NCI-H524 treated with DMSO at 0.1 percent for 48 hours (cell line): ENCODE results near the gene HGD.
"Not testable (repeated sequence)": the region's sequence is repeated elsewhere in the genome, so short reads cannot be mapped to it uniquely, and the experiment has no call there.

ENCODE experiments used
- DNase-seq: peaks from one replicate; lab custom pipeline; 2025; lab: John Stamatoyannopoulos, UW

The HGD gene

GRCh38 chr3:120680193-120680894 is 1.7 kb downstream of the HGD start:
- no peak for DNase-seq

DNA sequence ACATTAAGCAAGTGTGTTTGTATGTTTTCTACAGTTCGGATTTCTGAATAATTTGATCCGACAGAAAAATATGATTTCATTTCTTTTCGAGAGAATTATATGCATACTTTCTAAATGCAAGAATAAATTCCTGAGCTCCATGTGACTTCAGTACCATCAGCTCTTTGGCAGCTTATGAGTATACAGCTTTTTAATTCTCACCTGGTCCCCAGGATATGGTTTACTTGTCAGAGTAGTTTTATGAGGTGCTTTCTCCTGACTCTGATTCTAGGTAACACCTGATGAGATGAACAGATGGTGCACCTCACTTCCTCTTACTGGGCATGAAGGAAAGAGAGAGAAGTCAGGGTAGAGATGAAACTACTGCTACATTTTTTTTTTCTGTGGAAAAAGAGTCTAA is 3.1 kb downstream of the HGD start:
- no peak for DNase-seq

DNA sequence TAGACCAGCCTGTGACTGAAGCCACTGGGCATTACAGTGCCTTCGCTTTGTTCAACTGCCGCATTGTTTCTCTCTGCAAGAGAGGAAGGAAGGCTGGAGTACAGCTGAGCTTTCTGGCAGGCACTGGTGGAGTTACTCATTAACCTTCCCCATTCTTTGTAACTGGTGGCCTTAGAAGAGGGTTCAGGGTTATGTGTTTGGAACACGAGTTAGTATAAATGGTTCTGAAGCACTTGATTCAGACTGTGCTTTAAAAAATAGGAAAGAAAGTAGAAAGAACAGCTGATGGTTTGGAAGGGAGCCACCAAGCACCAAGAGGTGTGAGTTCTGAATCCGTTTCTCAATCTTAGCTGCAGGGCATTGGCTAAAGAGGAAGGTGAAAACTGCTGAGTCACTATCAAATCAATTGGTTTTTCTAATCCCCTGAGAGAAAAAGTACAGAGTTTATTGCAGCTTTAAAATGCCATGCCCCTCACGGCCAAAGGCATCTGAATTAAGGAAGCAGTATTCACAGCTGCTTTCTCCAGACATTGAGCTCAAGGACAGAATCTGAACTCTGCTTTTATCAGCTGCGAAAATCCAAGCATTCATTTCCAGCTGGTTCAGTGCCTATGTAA is 3.6 kb downstream of the HGD start:
- DNase-seq, result no peak

- not testable (repeated sequence) for DNase-seq
Measured at GRCh38 chr3:120677193-120677592, 4.8 kb downstream of the HGD start.

GRCh38 chr3:120673116-120673515 is 8.9 kb downstream of the HGD start:
- DNase-seq, result peak; percentile 70

DNA sequence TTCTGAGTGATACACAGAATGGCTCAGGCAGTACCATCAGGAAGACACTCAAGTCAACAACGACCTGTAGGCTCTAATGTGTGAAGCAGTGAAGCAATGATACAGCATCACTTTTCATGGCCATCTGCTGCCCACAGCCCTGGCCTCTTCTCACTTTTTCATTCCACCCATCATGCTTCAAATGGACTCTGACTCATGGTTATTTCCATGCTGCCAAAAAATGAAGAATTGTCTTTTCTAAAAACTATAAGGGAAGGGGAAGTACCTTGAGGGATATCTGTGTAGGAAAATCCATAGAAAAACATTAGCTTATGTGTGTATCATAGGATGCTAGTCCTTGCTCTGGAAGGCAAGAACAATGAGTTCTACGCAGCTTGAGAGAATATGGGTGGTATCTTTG is 11.5 kb downstream of the HGD start:
- DNase-seq, result no peak

GRCh38 chr3:120664926-120665325 is 17.1 kb downstream of the HGD start:
- no peak for DNase-seq

DNA sequence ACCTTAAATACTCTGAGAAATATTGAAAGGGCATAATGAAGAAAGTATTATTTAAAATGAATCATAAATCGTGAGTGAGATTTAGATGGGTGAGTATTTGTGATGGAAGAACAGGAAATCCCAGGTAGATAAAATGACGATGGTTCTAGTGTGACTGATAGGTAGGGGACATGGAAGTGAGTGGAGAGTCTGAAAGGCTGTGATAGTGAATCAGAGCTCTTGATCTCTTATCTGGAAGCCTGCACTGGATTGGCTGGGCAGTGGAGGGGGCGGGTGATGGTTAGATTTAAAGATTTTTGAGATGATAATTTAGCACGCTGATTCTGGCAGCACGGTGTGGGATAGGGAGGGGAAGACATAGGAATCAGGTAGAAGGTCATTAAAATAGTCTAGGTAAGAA is 20.1 kb downstream of the HGD start:
- no peak for DNase-seq

DNA sequence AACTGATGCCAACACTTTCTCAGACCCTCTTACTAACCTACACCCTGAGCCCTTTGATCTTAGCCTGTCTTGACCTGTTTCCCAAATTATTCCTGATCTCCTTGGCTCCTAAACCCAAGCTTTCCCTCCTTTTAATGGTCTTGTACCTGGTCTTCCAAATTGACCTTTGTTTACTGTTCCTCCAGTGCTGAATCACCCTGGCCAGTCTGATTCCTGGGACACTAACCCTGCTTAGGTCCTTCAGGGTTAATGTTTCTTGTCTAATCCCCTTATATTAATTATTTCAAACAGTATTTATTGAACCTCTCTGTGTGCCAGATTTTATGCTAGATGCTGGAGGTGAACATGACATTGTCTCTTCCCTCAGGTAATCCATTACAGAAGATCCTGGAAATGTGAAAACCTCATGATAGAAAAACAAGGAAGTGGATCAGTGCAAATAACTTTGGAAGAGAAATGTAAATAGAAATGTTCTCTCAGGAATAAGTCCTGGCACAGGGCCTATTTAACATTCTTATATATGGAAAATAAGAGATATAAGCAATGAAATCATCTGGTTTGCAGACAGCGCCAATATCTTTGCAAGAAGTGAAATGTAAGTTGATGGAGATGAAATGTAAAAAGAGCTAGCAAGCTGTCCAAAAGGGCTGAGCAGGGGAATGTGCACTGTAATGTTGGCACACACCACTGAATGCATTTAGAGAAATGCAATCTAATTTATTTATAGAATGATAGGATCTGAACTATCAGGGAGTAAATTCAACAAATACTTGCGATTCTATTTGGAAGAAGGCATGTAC is 20.7 kb downstream of the HGD start:
- DNase-seq, result no peak

DNA sequence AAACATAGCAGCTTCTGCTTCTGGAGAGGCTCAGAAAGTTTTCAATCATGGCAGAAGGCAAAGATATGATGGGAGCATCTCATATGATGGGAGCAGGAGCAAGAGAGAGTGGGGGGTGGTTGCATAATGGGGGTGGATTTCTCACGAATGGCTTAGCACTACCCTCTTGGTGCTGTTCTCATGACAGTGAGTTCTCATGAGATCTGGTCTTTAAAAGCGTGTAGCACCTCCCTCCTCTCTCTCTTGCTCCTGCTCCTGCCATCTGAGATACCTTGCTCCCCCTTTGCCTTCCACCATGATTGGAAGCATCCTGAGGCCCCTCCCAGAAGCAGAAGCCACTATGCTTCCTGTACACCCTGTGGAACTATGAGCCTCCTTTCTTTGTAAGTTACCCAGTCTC is 22.2 kb downstream of the HGD start:
- no peak for DNase-seq

- DNase-seq, result no peak
Measured at GRCh38 chr3:120659285-120659684, 22.8 kb downstream of the HGD start.

- DNase-seq, result peak; percentile 73
Measured at GRCh38 chr3:120652896-120653545, 29.0 kb downstream of the HGD start.

DNA sequence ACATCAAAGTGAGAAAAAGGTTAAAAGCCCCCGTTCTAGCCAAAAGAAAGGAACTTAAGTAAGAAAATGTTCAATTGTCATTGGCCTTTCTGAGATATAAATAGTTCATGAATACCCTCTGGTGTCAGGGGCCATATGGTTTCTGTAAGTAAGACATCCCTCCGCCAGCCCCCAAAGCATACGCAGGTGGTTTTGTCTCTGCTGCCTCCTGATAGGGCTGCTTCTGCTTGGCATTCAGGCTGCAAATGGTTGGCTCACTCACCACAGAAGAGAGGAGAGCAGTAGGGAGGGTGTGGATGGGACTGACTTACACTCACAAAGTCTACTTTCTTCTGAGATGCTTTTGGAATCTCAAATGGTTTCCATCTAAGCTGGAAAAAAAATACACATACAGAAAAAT is 29.8 kb downstream of the HGD start:
- DNase-seq, result peak; percentile 76

DNA sequence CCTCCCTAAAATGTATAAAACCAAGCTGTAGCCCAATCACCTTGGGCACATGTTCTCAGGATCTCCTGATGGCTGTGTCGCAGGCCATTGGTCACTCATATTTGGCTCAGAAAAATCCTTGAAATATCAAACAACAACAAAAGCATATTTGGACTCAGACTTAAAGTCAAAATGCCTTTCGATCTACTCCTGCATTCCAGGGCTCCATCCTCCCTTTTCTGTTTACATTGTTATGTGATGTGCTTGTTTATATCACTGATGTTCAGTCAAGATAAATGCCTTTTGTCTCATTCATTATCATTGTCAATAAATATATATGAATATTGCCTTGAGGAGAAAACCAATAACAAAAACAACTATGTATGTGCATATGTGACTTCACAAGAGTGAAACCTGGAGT is 31.7 kb downstream of the HGD start:
- DNase-seq, result no peak

DNA sequence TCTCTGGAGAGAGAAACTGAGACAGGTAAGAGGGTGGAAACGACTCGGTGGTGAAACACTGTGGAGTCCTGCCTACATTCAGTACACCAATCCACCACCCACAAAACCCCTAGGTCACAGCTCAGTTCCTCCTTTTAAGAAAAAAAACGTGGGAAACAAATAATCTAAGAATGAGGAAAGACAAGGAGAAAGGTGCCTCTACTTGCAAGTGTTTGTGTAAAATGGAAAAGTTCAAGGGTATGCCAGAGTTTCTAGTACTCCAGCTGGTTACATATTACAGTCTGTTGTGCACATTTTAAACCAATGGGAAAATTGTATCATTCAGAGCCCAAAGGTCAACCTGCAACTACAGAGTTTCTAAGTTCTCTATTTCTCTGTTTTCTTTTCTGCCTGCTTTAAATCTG is 32.2 kb downstream of the HGD start:
- DNase-seq, result no peak

DNA sequence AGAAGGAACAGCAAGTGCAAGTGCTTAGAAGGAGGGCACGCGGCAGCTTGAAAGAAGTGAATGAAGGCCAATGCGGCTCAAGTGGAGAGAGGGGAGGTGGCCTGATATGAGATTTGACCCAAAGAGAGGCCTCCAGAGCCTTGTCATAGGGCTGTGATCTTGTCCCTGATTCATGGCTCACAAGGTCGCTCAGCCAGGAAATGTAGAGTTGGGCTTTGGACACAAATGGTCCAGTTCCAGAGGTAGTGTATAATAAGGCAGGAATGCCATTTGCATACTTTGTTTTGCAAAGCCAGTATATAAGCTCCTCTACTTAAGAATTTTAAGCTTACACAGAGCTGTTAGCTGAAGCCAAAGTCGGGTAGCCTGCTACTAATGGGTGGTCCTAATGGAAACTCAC is 33.7 kb downstream of the HGD start:
- DNase-seq, result no peak

DNA sequence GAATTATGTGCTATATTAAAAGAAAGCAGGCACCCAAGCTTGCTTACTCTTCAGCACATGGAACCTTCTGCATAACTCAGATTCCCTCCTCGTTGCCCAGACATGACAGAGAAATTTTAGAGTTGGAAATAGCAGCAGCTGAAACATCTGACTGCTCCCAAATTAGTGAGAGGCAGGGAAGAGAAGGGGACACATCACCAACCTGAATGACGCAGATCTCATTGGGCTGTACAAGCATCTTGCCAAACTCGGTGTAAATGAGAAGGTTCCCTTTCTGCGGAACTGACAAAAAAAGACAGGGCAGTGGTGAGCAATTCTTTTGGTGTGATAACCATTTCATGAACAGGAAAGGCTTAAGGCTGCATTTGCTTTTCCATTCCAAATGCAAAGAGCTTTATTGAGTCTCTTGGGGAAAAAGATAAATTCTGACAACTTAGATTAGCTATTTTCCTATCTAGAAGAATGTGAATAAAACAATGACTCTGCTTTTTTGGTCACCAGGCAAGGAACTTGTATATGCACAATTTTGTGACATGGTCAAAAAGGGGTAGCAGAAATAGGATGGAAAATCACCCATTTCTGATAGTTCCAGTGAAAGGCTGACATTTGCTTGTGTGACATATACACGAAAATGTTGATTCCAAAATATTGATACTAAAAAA is 35.1 kb downstream of the HGD start:
- DNase-seq, result no peak

DNA sequence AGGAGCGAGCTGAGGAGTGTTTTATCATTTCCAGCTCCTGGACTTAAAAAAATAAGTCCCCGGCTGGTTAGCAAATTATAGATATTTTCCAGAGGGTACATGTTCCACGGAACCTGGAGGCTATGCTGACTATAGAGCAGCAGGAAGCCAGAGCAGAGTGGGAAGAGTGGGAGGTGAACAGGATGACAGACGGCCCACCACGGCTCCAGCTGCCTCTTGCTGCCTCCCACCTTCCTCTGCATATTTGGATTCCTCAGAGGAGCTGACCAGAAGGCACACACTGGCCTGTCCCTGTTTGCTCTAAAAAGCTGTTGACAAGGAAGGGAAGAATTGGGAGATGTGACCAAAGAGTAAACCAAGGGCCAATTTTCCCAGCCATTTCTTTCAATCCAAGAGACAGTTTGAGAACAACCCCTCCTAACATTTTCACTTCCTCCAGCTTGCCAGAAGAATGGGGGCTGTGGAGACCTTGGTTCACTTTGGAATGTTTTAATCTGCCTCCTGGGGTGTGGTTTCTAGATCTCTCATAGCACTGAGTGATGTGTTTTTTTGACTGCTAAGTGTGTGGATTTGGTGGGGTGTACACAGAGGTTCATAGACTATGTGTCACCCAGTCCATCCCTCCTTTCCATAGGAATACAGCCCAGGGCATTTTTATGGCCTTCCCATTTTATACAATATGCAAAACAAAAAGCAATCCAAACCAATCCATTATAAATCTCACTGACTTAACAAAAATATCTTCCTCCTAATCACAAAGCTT is 36.8 kb downstream of the HGD start:
- DNase-seq, result no peak

- no peak for DNase-seq
Measured at GRCh38 chr3:120642368-120642948, 39.6 kb downstream of the HGD start.

- DNase-seq, result no peak
Measured at GRCh38 chr3:120641696-120642246, 40.3 kb downstream of the HGD start.

GRCh38 chr3:120640231-120640630 is 41.8 kb downstream of the HGD start:
- peak; percentile 92 for DNase-seq
